Superior temporal gyrus (tissue), 1 donor: ENCODE measurements around the gene C10orf105.

Experiments used
- DNase-seq: peaks from one replicate; pipeline ENCODE4 v3.0.0-alpha.2; 2016; ENCODE audit errors: extremely low spot score

Gene C10orf105

DNA sequence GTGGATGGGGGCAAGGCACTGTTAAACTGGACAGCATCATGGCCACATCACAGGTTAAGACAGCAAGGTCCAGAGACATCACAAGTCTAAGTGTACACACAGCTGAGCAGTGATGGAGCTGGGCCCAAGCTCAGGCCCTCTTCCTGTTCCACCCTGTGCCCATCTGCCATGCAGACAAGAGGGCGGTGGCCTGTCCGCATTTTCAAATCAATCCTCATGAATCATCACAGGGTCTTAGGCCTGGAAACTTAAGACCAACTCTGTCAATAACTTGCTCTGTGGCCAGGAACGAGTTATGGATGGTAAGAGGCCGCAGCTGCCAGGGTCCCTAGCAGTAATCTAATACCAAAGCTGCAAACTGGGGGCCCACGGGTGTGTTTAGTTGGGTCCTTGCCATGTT lies 3.2 kb downstream of the C10orf105 start:
- DNase-seq, result no peak

DNA sequence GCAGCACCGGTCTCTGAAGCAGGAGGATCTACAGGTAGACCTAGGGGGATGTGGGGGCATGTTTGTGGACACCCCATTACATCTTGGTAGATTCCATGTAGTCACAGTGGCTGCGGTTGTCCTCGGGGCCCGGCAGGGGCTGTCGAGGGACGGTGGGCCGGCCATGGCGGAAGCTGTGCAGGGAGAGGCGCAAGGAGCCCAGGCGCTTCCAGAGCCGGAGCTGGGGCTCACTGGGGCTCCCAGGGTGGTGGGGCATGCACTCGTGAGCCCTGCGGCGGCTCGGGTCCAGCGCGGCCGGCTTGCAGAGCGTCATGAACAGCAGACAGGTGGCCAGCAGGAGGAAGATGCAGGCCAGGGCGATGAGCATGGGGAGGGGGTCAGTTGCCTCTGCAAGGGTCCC lies 3.7 kb downstream of the C10orf105 start:
- DNase-seq, result no peak

DNA sequence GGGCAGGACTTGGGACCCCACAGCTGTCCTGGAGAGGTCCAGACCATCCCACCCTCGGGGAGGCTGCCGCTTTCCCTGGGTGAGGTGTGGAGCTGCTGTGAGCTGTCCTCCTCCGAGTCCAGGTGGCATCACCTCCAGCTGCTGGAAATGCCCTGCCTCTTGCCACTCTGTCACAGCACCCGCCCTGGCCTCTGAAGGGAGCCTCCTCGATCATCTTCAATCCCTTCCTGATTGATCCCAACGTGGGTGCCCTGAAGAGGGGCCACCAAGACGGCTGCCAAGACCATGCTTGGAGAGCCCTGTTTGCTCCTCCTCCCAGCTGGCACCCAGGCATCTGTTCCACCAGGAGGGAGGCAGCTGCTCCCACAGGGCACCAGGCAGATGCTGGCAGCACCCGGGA lies 4.6 kb downstream of the C10orf105 start:
- no peak for DNase-seq

DNA sequence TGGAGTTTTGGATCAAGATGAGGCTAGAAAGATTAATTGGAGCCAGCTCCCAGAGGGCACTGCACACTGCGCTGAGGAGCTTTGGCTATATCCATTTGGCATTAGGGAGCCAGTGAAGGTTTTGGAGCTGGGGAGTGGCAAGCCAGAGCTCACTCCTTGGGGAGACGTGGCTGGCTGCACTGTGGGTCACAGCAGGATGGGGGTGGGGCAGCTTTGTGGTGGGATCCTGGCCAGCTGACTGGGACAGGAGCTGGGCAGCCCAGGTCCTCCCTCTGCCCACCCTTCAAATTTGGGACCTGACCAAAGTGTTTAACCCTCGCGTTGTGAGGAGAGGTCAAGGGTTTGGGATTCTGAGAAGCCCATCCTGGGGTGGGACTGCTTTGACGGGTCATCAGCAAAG lies 5.0 kb downstream of the C10orf105 start:
- no peak for DNase-seq

DNA sequence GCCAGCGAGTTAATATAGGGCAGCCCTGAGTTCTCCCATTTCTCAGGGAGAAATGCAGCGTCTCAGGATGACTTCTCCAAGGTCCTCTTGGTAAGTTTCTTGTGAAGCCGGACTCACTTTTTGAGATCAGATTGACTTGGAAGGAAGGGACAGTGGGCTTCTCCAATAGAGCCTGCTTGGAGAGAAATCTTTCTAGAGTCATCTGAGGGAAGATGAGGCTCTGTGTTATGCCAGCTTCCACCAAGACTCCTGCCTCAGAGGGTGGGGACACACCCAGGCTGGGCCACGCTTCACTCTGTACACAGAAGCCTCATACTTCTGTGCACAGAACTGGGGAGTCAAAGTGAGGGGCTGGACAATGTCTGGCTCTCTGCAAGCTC lies 5.6 kb downstream of the C10orf105 start:
- peak; percentile 39 for DNase-seq

DNA sequence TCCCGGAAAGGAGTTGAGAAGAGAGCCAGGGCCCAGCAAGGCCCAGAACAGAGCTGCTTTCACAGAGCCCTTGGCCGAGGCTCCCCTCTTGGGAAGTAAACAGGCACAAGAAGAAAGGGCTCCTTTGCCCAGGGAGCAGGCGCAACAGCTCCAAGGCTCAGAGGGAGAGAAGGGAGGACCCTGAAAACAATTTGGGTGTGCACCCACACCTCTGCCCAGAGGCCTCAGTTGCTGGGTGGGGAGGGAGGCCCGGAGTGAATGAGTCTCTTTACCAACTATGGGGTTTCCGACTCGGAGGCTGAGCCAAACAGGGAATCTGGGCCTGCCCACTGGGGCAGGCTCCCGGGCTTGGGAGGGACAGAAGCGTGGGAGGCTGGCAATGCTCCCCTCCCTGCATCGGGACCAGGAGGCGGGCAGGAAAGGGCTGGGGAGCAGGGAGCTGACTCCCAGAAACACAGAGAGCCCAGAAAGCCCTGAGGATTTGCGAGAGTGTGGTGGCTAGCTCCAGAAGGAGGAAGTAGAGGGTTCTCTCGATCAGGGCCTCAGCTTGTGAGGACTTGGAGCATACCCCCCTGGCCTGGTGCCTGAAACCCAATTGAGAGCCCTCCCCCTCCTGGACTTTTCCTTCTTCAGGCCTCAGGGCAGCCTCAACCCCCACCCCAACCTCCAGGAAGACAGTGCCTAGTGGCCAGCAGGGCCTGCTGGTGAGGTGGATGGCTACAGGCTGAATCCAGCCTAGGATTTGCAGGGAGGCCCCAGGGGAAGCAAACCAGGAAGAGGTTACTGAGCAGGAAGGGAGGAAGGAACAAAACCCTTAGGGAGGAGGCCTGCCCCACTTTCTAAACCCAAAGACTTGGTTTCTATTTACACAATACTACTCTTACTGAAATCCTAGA lies 6.2 kb downstream of the C10orf105 start:
- peak; percentile 86 for DNase-seq

DNA sequence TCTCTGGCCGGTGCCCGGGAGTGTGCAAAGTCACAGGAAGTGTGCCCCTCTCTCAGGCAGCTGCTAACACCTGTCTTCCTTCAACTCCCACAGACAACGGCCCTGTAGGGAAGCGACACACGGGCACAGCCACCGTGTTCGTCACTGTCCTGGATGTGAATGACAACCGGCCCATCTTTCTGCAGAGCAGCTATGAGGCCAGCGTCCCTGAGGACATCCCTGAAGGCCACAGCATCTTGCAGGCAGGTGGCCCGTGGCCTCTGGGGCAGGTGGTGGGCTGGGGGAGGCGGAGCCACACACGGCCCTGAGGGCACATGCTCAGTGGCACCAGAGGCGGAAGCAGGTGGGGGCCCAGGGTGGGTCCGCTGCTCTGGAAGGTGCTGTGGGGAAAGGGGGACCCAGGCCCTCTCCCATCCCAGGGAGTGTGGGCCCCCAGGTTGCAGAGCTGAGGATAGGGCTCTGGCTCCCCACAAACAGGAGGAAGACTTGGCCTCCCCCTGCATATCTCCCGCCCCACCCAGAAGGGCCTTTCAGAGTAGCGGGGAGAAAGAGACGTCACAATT lies 6.9 kb downstream of the C10orf105 start:
- no peak for DNase-seq

DNA sequence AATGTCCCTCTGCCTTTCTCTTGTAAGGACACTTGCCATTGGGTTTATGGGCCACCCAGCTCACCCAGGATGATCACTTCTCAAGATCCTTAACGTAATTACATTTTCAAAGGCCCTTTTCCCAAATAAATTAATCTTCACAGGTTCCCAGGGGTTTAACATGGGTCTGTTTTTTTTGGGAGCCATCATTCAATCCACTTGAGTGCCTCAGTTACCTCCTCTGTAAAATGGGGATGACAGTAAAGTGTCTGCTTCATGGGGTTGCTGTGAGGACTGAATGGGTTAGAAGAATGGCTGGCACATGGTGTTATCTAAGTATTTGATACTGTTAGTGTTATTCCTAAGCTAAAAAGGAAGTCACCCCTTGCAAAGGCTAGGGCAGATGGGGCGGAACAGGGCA lies 7.4 kb downstream of the C10orf105 start:
- DNase-seq, result no peak

DNA sequence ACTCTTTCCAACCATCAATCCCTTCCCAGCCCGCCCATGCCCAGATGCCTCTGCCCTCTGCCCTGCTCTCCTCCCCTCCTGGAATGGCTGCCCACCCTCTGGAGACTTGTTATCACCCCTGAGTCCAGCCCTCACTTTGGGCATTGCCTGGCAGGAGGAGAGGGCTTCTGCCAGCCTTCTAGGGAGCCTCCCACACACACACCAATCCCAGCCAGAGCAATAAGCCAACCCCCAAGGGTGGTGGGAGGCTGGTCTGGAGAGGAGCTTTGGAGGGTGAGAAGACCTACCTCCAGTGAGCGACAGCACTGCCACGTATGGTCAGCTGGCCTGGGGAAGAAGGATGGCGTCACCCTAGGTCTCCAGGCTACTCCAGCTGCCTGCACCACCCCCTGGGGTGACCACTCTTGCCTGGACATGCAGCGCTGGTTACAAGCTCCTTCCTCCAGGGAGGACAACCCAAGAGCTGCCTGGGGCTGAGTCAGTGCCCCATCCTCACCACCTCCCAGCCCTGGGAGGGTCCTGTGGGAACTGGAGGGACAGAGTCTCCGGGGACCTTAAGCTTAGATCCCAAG lies 8.4 kb downstream of the C10orf105 start:
- no peak for DNase-seq

DNA sequence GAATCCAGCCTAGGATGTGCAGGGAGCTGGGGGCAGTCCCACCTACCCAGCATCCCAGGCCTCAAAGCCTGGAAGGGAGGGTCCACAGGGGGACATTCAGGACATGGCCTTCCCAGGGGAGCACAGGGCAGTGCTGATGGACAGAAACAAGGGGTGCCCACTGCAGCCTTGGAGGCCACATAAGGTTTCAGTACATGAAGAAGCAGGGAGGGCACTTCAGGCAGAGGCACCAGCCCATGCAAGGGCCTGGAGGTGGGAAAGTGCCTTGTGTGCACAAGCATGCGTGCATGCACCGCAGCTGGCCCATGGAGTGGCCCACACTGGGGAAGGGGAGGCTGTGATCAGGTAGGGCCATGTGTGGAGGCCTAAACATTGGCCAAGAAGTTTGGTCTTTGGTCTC lies 9.1 kb downstream of the C10orf105 start:
- no peak for DNase-seq

DNA sequence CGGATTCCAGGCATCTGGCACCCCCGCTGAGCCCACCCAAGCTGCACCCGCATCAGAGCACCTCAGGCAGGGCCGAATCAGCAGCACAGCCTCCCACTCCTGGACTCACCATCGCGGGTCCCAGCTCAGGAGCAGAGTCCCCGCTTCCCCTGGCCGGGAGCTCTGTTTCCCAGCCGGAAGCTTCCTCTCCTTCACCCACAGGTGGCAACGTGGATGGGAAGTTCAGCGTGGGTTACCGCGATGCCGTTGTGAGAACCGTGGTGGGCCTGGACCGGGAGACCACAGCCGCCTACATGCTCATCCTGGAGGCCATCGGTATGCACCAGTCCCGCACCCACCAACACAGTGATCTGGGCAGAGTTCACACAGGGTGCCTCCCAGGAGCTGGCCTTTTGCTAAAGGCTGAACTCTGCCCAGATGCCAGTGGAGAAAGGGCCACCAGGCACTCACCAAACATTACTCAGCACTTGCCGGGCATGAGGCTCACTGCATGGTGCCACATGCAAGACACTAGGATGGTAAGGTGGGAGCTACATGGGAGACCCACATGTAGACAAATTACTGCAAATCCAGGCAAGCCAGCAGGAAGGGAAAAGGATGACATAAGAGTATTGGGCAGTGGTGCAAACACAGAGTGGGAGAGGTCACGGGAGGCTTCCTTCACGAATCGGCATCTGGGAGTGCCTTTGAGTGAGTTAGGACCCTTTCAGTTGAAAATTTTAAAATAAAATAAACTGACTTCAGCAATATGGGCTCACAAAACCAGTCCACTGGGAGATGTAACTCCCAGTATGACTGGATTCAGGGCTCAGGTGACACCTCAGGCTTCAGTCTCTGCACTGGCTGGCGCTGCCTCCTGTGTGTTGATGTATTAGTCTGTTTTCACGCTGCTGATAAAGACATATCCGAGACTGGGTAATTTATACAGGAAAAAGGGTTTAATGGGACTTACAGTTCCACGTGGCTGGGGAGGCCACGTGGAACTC lies 10.4 kb downstream of the C10orf105 start:
- no peak for DNase-seq

DNA sequence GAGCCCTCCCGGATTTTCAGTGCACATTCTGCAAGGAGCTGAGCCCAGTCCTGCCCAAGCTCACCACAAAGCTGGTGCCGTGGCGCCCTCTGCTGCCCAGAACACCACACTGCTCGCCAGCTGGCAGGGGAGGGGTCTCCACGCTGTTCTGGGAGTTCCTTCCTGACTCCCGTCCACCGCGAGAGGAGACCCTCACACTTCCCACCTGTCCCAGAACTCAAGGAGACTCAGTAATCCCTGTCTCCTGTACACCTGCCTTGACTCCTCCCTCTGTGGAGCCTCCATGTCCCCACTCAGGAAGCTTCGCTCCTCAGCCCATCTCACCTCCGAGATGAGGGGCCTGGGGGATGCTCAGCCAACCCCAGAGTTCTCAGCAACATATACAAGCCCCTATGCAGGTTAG lies 11.3 kb downstream of the C10orf105 start:
- peak; percentile 70 for DNase-seq

DNA sequence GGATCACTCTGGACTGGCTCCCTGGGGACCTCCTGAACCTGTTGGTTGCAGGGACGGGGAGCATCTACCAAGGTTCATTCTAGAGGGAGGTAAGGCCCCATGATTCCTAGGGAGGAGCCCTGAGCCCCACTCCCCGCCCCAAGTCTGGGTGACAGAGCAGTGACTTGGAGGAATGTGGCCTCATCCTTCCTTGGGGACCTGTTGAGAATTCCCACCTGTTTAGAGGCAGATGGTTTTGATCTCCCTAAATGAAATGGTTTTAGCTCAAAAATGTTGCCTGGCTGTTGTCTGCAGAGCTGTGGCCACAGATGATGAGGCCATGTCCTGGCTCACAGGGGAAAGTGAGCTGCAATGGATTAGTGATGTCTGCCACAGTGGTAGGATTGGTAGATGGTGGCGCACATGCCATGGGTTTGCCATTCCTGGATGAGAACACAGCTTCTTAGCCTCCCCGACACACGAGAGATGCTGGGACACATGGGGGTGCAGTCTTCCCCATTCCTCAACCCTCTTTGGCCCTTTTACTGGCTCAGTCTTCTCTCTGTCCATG lies 12.3 kb downstream of the C10orf105 start:
- no peak for DNase-seq

DNA sequence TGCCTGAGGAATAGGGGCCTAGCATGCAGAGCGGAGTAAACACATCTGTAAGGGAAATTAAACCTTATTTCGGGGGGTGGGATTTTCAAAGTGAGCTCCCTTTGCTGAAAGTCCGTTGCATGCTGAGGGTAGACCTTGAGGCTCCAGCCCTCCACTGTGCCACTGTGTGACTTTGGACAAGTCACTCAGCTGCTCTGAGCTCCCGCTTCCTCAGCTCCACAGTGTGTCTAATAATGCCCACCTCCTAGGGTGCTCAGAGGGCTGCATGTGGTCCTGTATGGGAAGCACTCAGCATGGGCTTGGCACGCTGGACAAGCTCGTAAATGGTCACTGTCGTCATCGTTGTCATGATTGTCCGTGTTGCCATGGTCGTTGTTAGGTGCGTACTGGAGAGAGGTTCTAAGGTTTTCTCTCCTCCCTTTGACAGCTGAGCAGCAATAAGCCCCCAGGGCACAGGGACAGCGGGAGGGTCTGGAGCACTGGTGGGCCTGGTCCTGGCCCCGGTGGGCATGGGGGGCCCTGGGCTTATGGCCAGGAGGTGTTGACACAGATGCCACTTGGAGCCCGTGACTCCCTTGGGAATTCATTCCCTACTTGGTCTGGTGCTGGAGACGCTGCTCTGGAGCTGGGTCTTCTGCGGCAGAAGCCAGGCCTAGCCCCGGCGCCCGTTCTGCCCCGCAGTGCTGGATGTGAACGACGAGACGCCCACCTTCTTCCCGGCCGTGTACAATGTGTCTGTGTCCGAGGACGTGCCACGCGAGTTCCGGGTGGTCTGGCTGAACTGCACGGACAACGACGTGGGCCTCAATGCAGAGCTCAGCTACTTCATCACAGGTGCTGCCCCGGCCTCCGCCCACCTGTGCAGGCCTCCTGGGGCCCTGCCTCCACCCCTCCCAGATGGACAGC lies 13.1 kb downstream of the C10orf105 start:
- DNase-seq, result no peak

DNA sequence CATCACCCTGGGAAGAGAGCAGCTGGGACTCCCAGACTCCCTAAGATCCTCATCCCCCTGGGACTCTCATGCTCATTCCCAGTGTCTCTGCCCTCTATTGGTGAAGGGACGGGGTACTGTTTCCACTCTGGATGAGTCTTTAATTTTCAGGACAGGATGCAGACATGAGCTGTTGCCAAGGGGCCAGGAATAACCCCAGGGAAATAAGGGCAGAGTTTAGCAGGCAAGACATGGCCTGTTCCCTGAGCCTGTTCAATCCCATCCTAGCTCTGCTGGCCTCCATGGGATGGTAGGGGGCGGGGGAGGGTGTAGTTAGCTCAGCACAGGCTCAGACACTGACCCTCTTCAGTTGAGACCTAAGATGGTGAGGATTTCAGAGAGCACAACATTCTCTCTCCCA lies 14.0 kb downstream of the C10orf105 start:
- no peak for DNase-seq

DNA sequence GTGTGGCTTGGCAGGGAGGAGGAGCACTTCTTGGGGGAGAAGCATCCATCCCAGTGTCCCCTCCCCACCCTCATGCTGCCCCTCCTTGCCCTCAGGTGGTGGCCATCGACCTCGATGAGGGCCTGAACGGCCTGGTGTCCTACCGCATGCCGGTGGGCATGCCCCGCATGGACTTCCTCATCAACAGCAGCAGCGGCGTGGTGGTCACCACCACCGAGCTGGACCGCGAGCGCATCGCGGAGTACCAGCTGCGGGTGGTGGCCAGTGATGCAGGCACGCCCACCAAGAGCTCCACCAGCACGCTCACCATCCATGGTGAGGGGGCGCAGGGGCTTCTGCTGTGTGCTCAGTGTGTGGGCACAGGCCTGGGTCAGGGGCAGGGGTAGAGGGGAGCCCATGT lies 14.8 kb downstream of the C10orf105 start:
- DNase-seq, result no peak

DNA sequence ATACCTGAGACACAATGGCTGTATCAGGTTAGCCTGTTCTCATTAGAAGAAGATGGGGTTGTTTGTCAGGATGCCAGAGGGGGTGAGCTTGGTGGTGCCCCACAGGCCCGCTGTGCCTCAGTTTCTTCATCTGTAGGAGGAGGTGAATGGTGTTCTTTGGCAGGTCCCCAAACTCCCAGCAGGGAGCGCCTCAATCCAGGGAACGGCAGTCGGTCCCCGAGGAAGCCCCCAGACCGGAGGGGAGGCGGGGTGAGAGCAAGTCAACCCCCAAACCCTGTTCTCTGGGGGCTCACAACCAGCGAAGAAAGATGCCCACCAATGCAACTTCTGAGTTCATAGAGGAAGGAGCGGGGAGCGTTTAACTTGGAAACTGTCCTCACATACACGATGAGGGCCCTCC lies 16.0 kb downstream of the C10orf105 start:
- DNase-seq, result no peak

DNA sequence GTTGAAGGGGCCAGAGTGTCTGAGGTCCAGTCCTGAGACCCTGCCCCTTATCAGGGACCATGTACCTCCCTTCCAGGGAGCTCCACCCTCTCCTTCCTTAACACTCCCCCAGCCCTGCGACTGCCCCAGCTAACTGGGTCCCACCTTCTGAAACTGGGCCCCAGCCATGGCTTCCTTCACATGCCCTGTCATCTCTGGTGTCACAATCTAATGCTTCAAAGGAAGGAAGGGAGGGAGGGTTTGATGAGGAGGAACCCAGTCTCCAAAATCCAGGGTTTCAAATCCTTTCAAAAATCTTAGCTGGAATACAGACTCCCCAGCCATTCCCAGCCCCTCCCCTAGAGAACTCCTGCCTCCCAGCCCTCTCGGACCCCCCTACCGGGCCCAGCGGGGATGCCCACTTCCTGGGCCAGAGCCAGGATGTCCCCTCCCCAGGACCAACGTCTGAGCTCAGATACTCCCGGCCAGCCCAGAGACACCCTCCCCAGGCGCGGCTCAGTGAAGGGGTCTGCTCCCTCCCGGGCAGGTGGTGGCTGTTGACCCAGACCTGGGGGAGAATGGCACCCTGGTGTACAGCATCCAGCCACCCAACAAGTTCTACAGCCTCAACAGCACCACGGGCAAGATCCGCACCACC lies 18.0 kb downstream of the C10orf105 start:
- DNase-seq, result no peak

DNA sequence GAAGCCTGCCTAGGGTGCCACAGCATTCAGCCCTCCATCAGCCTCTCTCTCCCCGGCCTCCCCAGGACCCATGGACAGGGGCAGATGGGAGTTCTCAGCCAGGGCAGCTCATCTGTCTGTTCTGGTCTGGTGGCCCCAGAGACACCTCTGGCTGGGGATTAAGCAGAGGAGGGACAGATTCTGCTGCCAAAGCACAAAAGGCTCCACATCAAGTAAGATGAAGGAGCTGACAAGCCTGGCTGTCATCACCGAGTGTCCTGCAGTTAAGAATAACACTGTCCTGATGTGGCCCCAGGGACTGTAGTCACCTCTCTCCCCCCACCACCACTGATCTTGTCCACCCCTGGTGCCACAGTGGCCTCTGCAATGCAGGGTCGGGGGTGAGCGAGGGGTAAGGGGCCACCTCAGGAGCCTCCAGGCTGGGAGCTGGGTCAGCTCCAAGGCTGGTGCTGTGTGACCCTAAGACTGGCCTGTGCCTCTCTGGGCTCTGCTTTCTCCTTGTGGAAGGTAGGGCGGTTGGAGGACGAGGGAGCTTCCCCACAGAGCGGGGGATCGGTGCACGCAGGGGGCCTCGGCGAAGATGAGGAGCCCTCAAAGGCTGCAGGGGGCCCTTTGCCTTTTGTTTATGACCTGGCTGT lies 18.7 kb downstream of the C10orf105 start:
- DNase-seq, result no peak

DNA sequence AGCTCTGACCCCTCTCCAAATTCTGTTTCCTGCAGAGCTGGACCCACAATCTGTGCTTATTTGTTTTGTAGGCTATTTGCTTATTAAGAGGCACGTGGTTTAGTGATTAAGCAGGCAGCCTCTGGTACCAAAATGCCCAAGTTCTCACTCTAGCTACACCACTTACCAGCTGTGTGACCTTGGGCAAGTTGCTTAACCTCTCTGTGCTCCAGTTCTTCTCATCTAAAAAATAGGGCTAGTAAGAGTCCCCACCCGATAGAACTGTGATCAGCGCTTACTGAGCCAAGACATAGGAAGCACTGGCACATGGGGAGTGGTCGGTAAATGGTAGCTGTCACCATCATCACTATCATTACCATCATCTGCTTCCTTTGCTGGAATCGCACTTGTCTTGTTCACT lies 20.8 kb downstream of the C10orf105 start:
- no peak for DNase-seq
